Measurements from ENCODE around the gene CDH13.

The CDH13 gene

GRCh38 chr16:82625066-82625968 is 1.5 kb upstream of the CDH13 start:
- H3K9me3 ChIP-seq (ENCODE audit: control insufficient read depth in 5 of 5, low read length in 5 of 5), result no peaks in the 10 kb centered on the region
- peaks cover 0 to 30% (median 5%) of the 10 kb centered on the region in 5 donors for H3K4me1 ChIP-seq (ENCODE audit: control insufficient read depth in 5 of 5, insufficient read depth in 5 of 5, low read length in 5 of 5)
- H3K36me3 ChIP-seq (ENCODE audit: control insufficient read depth in 5 of 5, insufficient read depth in 5 of 5, low read length in 5 of 5), result no peaks in the 10 kb centered on the region
- no peak overlapping the region for H3K4me3 ChIP-seq (ENCODE audit: low read depth in 1 of 5, low read length in 5 of 5)
- no peak overlapping the region for H3K9ac ChIP-seq (ENCODE audit: low read length in 5 of 5)
- peaks cover 17 to 40% (median 26%) of the 10 kb centered on the region in 5 donors for H3K27me3 ChIP-seq (ENCODE audit: control insufficient read depth in 5 of 5, insufficient read depth in 4 of 5, low read length in 5 of 5)
- no peak overlapping the region for H3K27ac ChIP-seq (ENCODE audit: low read depth, low read length)

GRCh38 chr16:82628088-82628423 is 1.3 kb downstream of the CDH13 start:
- peak overlapping the region; percentile 84 for H3K27ac ChIP-seq (ENCODE audit: low read depth, low read length)
- no peaks in the 10 kb centered on the region for H3K9me3 ChIP-seq (ENCODE audit: control insufficient read depth in 5 of 5, low read length in 5 of 5)
- peak overlapping the region in 4 of 5 donors; percentile 30 to 69 (median 62) for H3K4me3 ChIP-seq (ENCODE audit: low read depth in 1 of 5, low read length in 5 of 5)
- peak overlapping the region in 3 of 5 donors; percentile 15 to 64 (median 62) for H3K9ac ChIP-seq (ENCODE audit: low read length in 5 of 5)
- H3K36me3 ChIP-seq (ENCODE audit: control insufficient read depth in 5 of 5, insufficient read depth in 5 of 5, low read length in 5 of 5), result no peaks in the 10 kb centered on the region
- H3K4me1 ChIP-seq (ENCODE audit: control insufficient read depth in 5 of 5, insufficient read depth in 5 of 5, low read length in 5 of 5), result peaks cover 0 to 45% (median 5%) of the 10 kb centered on the region in 5 donors
- H3K27me3 ChIP-seq (ENCODE audit: control insufficient read depth in 5 of 5, insufficient read depth in 4 of 5, low read length in 5 of 5), result peaks cover 17 to 46% (median 27%) of the 10 kb centered on the region in 5 donors

- Histone ChIP-seq H3K4me1 (ENCODE audit: control insufficient read depth in 5 of 5, insufficient read depth in 5 of 5, low read length in 5 of 5) (peaks cover 0 to 47% (median 5%) of the 10 kb centered on the region in 5 donors), H3K9ac (ENCODE audit: low read length in 5 of 5) (peak overlapping the region in 1 of 5 donors; percentile 41), H3K27ac (ENCODE audit: low read depth, low read length) (peak overlapping the region; percentile 84), H3K27me3 (ENCODE audit: control insufficient read depth in 5 of 5, insufficient read depth in 4 of 5, low read length in 5 of 5) (peaks cover 17 to 49% (median 27%) of the 10 kb centered on the region in 5 donors), H3K36me3 (ENCODE audit: control insufficient read depth in 5 of 5, insufficient read depth in 5 of 5, low read length in 5 of 5) (no peaks in the 10 kb centered on the region), H3K4me3 (ENCODE audit: low read depth in 1 of 5, low read length in 5 of 5) (peak overlapping the region in 3 of 5 donors; percentile 58 to 69 (median 66)), H3K9me3 (ENCODE audit: control insufficient read depth in 5 of 5, low read length in 5 of 5) (no peaks in the 10 kb centered on the region)
Observed at GRCh38 chr16:82628711-82629110, 1.9 kb downstream of the CDH13 start.

GRCh38 chr16:82629441-82630027 is 2.8 kb downstream of the CDH13 start:
- Histone ChIP-seq H3K9me3 (ENCODE audit: control insufficient read depth in 5 of 5, low read length in 5 of 5) (no peaks in the 10 kb centered on the region), H3K36me3 (ENCODE audit: control insufficient read depth in 5 of 5, insufficient read depth in 5 of 5, low read length in 5 of 5) (no peaks in the 10 kb centered on the region), H3K9ac (ENCODE audit: low read length in 5 of 5) (peak overlapping the region in 1 of 5 donors; percentile 19), H3K4me1 (ENCODE audit: control insufficient read depth in 5 of 5, insufficient read depth in 5 of 5, low read length in 5 of 5) (peaks cover 0 to 54% (median 9%) of the 10 kb centered on the region in 5 donors), H3K27me3 (ENCODE audit: control insufficient read depth in 5 of 5, insufficient read depth in 4 of 5, low read length in 5 of 5) (peaks cover 17 to 43% (median 27%) of the 10 kb centered on the region in 5 donors), H3K4me3 (ENCODE audit: low read depth in 1 of 5, low read length in 5 of 5) (peak overlapping the region in 1 of 5 donors; percentile 58), H3K27ac (ENCODE audit: low read depth, low read length) (peak overlapping the region; percentile 84)

- Histone ChIP-seq H3K9ac (ENCODE audit: low read length in 5 of 5) (no peak overlapping the region), H3K4me1 (ENCODE audit: control insufficient read depth in 5 of 5, insufficient read depth in 5 of 5, low read length in 5 of 5) (peaks cover 0 to 61% (median 9%) of the 10 kb centered on the region in 5 donors), H3K4me3 (ENCODE audit: low read depth in 1 of 5, low read length in 5 of 5) (no peak overlapping the region), H3K27ac (ENCODE audit: low read depth, low read length) (peak overlapping the region; percentile 63), H3K9me3 (ENCODE audit: control insufficient read depth in 5 of 5, low read length in 5 of 5) (no peaks in the 10 kb centered on the region), H3K36me3 (ENCODE audit: control insufficient read depth in 5 of 5, insufficient read depth in 5 of 5, low read length in 5 of 5) (no peaks in the 10 kb centered on the region), H3K27me3 (ENCODE audit: control insufficient read depth in 5 of 5, insufficient read depth in 4 of 5, low read length in 5 of 5) (peaks cover 17 to 38% (median 27%) of the 10 kb centered on the region in 5 donors)
Observed at GRCh38 chr16:82630219-82630618, 3.5 kb downstream of the CDH13 start.

GRCh38 chr16:82630688-82631087 is 3.9 kb downstream of the CDH13 start:
- Histone ChIP-seq H3K4me3 (ENCODE audit: low read depth in 1 of 5, low read length in 5 of 5) (no peak overlapping the region), H3K9me3 (ENCODE audit: control insufficient read depth in 5 of 5, low read length in 5 of 5) (no peaks in the 10 kb centered on the region), H3K9ac (ENCODE audit: low read length in 5 of 5) (no peak overlapping the region), H3K36me3 (ENCODE audit: control insufficient read depth in 5 of 5, insufficient read depth in 5 of 5, low read length in 5 of 5) (no peaks in the 10 kb centered on the region), H3K27ac (ENCODE audit: low read depth, low read length) (peak overlapping the region; percentile 63), H3K4me1 (ENCODE audit: control insufficient read depth in 5 of 5, insufficient read depth in 5 of 5, low read length in 5 of 5) (peaks cover 0 to 65% (median 9%) of the 10 kb centered on the region in 5 donors), H3K27me3 (ENCODE audit: control insufficient read depth in 5 of 5, insufficient read depth in 4 of 5, low read length in 5 of 5) (peaks cover 17 to 38% (median 27%) of the 10 kb centered on the region in 5 donors)

GRCh38 chr16:82631701-82632685 is 5.2 kb downstream of the CDH13 start:
- no peak overlapping the region for H3K9ac ChIP-seq (ENCODE audit: low read length in 5 of 5)
- no peaks in the 10 kb centered on the region for H3K36me3 ChIP-seq (ENCODE audit: control insufficient read depth in 5 of 5, insufficient read depth in 5 of 5, low read length in 5 of 5)
- H3K4me3 ChIP-seq (ENCODE audit: low read depth in 1 of 5, low read length in 5 of 5), result no peak overlapping the region
- H3K27ac ChIP-seq (ENCODE audit: low read depth, low read length), result peak overlapping the region; percentile 63
- no peaks in the 10 kb centered on the region for H3K9me3 ChIP-seq (ENCODE audit: control insufficient read depth in 5 of 5, low read length in 5 of 5)
- H3K4me1 ChIP-seq (ENCODE audit: control insufficient read depth in 5 of 5, insufficient read depth in 5 of 5, low read length in 5 of 5), result peaks cover 0 to 69% (median 6%) of the 10 kb centered on the region in 5 donors
- peaks cover 13 to 33% (median 21%) of the 10 kb centered on the region in 5 donors for H3K27me3 ChIP-seq (ENCODE audit: control insufficient read depth in 5 of 5, insufficient read depth in 4 of 5, low read length in 5 of 5)

GRCh38 chr16:82633964-82634600 is 7.3 kb downstream of the CDH13 start:
- H3K9ac ChIP-seq (ENCODE audit: low read length in 5 of 5), result no peak overlapping the region
- H3K4me3 ChIP-seq (ENCODE audit: low read depth in 1 of 5, low read length in 5 of 5), result no peak overlapping the region
- H3K36me3 ChIP-seq (ENCODE audit: control insufficient read depth in 5 of 5, insufficient read depth in 5 of 5, low read length in 5 of 5), result no peaks in the 10 kb centered on the region
- H3K9me3 ChIP-seq (ENCODE audit: control insufficient read depth in 5 of 5, low read length in 5 of 5), result no peaks in the 10 kb centered on the region
- peaks cover 0 to 14% (median 6%) of the 10 kb centered on the region in 5 donors for H3K27me3 ChIP-seq (ENCODE audit: control insufficient read depth in 5 of 5, insufficient read depth in 4 of 5, low read length in 5 of 5)
- H3K4me1 ChIP-seq (ENCODE audit: control insufficient read depth in 5 of 5, insufficient read depth in 5 of 5, low read length in 5 of 5), result peaks cover 0 to 72% (median 4%) of the 10 kb centered on the region in 5 donors
- H3K27ac ChIP-seq (ENCODE audit: low read depth, low read length), result peak overlapping the region; percentile 55

GRCh38 chr16:82634955-82635610 is 8.3 kb downstream of the CDH13 start:
- Histone ChIP-seq H3K27ac (ENCODE audit: low read depth, low read length) (peak overlapping the region; percentile 55), H3K4me1 (ENCODE audit: control insufficient read depth in 5 of 5, insufficient read depth in 5 of 5, low read length in 5 of 5) (peaks cover 0 to 72% (median 6%) of the 10 kb centered on the region in 5 donors), H3K36me3 (ENCODE audit: control insufficient read depth in 5 of 5, insufficient read depth in 5 of 5, low read length in 5 of 5) (no peaks in the 10 kb centered on the region), H3K4me3 (ENCODE audit: low read depth in 1 of 5, low read length in 5 of 5) (no peak overlapping the region), H3K9me3 (ENCODE audit: control insufficient read depth in 5 of 5, low read length in 5 of 5) (no peaks in the 10 kb centered on the region), H3K27me3 (ENCODE audit: control insufficient read depth in 5 of 5, insufficient read depth in 4 of 5, low read length in 5 of 5) (peaks cover 0 to 9% (median 6%) of the 10 kb centered on the region in 5 donors), H3K9ac (ENCODE audit: low read length in 5 of 5) (no peak overlapping the region)
